Tibial nerve (tissue), 4 donors: Measurements from ENCODE around the gene CA10. TPM values are rescaled to one million over a fixed set of nuclear protein-coding genes. Genes with fewer than 3 reads are reported as not detected.

Experiments
- DNase-seq, 2 donors: peaks; one replicate each; pipeline ENCODE4 v3.0.0-alpha.2; 2019; ENCODE audit warnings: low spot score in 2 of 2
- H3K27ac ChIP-seq, 4 donors: fragments of 200-600 bp; sonication (generic) in 3 of 4; one replicate each; pipeline ENCODE4 v1.5.1; 2017 to 2019; ENCODE audit warnings: mild to moderate bottlenecking in 1 of 4
- H3K27me3 ChIP-seq, 2 donors: fragments of 200-600 bp; sonication (generic) in 1 of 2; one replicate each; pipeline versions ENCODE4 v1.5.1 to v1.6.0; 2017 to 2019
- H3K36me3 ChIP-seq, 3 donors: fragments of 200-600 bp; sonication (generic); one replicate each; pipeline ENCODE4 v1.5.1; 2018 to 2019
- H3K4me1 ChIP-seq, 4 donors: fragments of 200-600 bp; sonication (generic) in 3 of 4; one replicate each; pipeline ENCODE4 v1.5.1; 2017 to 2019
- H3K4me3 ChIP-seq, 4 donors: fragments of 200-600 bp; sonication (generic) in 3 of 4; one replicate each; pipeline ENCODE4 v1.5.1; 2017 to 2019; ENCODE audit warnings: mild to moderate bottlenecking in 1 of 4, moderate library complexity in 1 of 4
- H3K9me3 ChIP-seq, 4 donors: fragments of 200-600 bp; sonication (generic) in 3 of 4; one replicate each; pipeline ENCODE4 v1.5.1; 2017 to 2019
- EP300 ChIP-seq, 2 donors: sonication (generic); formaldehyde crosslinking; IDR thresholded peaks; one replicate each; pipeline ENCODE4 v1.6.1; 2017; ENCODE audit warnings: antibody characterized with exemption in 2 of 2, mild to moderate bottlenecking in 1 of 2
- POLR2A ChIP-seq, 2 donors: fragments of 450-650 bp; IDR thresholded peaks; one replicate each; pipeline ENCODE4 v1.6.1; 2017; ENCODE audit warnings: antibody characterized with exemption in 2 of 2, mild to moderate bottlenecking in 2 of 2, moderate library complexity in 2 of 2
- WGBS, 2 donors: methylation state at CpG; one replicate each; pipeline ENCODE4 v1.1.5; 2018; 5-methylcytosine and 5-hydroxymethylcytosine counted together
- total RNA-seq, 4 donors: library from RNA; depleted of rRNA; stranded (reverse); fragments of >200 nt; gene quantifications; one replicate each; pipeline ENCODE4 v1.1.0, GENCODE V29; 2016
- TF ChIP-seq, protein P1 (sequence below), 5 experiments: fragments of 200-600 bp in 3 of 5; fragments of 450-650 bp in 2 of 5; sonication (generic) in 3 of 5; IDR thresholded peaks; one replicate each; pipeline ENCODE4 v1.5.1; 2016 to 2019; ENCODE audit warnings: antibody characterized with exemption in 5 of 5, mild to moderate bottlenecking in 3 of 5, moderate library complexity in 2 of 5

CA10 gene
- total RNA-seq, 4 donors from 2014 or later = not detected

DNA sequence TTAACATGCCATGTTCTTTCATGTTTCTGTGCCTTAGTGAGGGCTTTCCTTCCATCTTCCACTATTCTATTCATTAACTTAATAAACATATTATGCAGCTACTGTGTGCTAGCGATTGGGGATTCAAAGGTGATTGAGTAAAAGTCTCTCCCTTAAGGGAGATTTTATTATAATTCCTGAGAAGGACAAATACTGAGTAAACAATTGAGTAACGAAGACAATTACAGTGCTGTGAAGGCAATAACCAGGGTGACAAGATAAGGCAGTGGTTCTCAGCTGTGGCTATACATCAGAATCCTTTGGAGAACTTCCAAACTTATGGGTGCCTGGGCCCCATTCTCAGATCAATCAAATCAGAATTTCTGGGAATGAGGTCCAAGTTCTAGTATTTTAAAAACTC lies 353.3 kb downstream of the CA10 start:
- Histone ChIP-seq H3K36me3 (no peaks in the 10 kb centered on the region), H3K9me3 (no peaks in the 10 kb centered on the region), H3K4me3 (no peak overlapping the region), H3K27ac (no peak overlapping the region), H3K27me3 (no peaks in the 10 kb centered on the region), H3K4me1 (no peaks in the 10 kb centered on the region)
- no peak for DNase-seq
- 79 to 81% methylated on average over 2 of the region's 2 CpGs for WGBS, 2 donors
- TF ChIP-seq POLR2A (IDR thresholded peaks at IDR 0.05) = no peak
- TF ChIP-seq, protein P1, sequence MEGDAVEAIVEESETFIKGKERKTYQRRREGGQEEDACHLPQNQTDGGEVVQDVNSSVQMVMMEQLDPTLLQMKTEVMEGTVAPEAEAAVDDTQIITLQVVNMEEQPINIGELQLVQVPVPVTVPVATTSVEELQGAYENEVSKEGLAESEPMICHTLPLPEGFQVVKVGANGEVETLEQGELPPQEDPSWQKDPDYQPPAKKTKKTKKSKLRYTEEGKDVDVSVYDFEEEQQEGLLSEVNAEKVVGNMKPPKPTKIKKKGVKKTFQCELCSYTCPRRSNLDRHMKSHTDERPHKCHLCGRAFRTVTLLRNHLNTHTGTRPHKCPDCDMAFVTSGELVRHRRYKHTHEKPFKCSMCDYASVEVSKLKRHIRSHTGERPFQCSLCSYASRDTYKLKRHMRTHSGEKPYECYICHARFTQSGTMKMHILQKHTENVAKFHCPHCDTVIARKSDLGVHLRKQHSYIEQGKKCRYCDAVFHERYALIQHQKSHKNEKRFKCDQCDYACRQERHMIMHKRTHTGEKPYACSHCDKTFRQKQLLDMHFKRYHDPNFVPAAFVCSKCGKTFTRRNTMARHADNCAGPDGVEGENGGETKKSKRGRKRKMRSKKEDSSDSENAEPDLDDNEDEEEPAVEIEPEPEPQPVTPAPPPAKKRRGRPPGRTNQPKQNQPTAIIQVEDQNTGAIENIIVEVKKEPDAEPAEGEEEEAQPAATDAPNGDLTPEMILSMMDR (IDR thresholded peaks at IDR 0.05) = no peak
- no peak for TF ChIP-seq EP300 (IDR thresholded peaks at IDR 0.05)

DNA sequence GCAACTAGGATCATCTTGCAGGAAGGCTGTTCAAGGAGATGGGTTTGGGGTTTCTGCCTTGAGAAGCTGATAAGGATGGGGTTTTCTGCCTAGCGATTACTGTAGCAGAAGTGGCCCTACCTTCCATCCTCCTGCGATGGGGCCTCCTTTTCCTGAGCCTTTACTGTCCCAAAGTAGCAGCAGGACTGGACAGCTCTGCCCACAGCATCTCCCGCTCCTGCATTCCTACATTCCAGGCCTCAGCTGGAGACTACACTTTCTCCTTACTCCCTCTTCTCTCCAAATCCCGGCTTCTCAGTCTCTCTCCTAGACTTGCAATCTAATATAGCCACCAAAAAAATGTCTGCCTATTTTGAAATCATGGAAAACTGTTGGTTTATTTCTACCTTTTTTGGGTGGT lies 355.4 kb downstream of the CA10 start:
- DNase-seq = no peak
- Histone ChIP-seq H3K27ac (no peak overlapping the region), H3K36me3 (no peaks in the 10 kb centered on the region), H3K4me3 (no peak overlapping the region), H3K27me3 (no peaks in the 10 kb centered on the region), H3K9me3 (no peaks in the 10 kb centered on the region), H3K4me1 (no peaks in the 10 kb centered on the region)
- WGBS, 2 donors = 76 to 81% methylated on average over 4 of the region's 4 CpGs
- TF ChIP-seq, protein P1 (IDR thresholded peaks at IDR 0.05) = no peak
- TF ChIP-seq EP300 (IDR thresholded peaks at IDR 0.05) = no peak
- no peak for TF ChIP-seq POLR2A (IDR thresholded peaks at IDR 0.05)

GRCh38 chr17:51802544-51802943 lies 356.0 kb downstream of the CA10 start:
- WGBS, 2 donors = 45 to 63% methylated on average over 1 of the region's 1 CpG
- Histone ChIP-seq H3K36me3 (no peaks in the 10 kb centered on the region), H3K4me1 (no peaks in the 10 kb centered on the region), H3K9me3 (no peaks in the 10 kb centered on the region), H3K27me3 (no peaks in the 10 kb centered on the region), H3K27ac (no peak overlapping the region), H3K4me3 (no peak overlapping the region)
- DNase-seq = no peak
- TF ChIP-seq EP300 (IDR thresholded peaks at IDR 0.05) = no peak
- no peak for TF ChIP-seq POLR2A (IDR thresholded peaks at IDR 0.05)
- TF ChIP-seq, protein P1 (IDR thresholded peaks at IDR 0.05) = no peak

- TF ChIP-seq EP300 (IDR thresholded peaks at IDR 0.05) = no peak
- no peak for TF ChIP-seq POLR2A (IDR thresholded peaks at IDR 0.05)
- TF ChIP-seq, protein P1 (IDR thresholded peaks at IDR 0.05) = no peak
Measured at GRCh38 chr17:51801626-51802025, 356.9 kb downstream of the CA10 start.

DNA sequence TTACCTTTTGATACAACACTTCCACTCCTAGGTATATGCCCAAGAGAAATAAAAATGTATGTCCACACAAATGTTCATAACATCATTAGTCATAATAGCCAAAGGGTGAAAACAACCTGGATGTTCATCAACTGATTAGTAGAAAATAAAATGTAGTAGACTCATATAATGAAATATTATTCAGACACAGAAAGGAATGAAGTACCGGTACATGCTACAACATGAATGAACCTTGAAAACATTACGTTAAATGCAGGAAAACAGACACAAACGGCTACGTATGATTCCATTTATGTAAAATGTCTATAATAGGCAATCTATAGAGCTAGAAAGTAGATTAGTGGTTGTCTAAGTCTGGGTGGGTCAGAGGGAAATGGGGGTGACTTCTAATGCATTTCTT lies 358.5 kb downstream of the CA10 start:
- Histone ChIP-seq H3K9me3 (no peaks in the 10 kb centered on the region), H3K27me3 (no peaks in the 10 kb centered on the region), H3K4me1 (no peaks in the 10 kb centered on the region), H3K27ac (no peak overlapping the region), H3K36me3 (no peaks in the 10 kb centered on the region), H3K4me3 (no peak overlapping the region)
- WGBS, 2 donors = 91 to 92% methylated on average over 4 of the region's 4 CpGs
- DNase-seq = no peak
- no peak for TF ChIP-seq POLR2A (IDR thresholded peaks at IDR 0.05)
- TF ChIP-seq, protein P1 (IDR thresholded peaks at IDR 0.05) = no peak
- no peak for TF ChIP-seq EP300 (IDR thresholded peaks at IDR 0.05)

More at GRCh38 chr17:51801626-51802025, 356.9 kb downstream of the CA10 start:
- Histone ChIP-seq H3K27ac (no peak overlapping the region), H3K36me3 (no peaks in the 10 kb centered on the region), H3K4me3 (no peak overlapping the region), H3K27me3 (no peaks in the 10 kb centered on the region), H3K9me3 (no peaks in the 10 kb centered on the region), H3K4me1 (no peaks in the 10 kb centered on the region)
- WGBS, 2 donors = 88 to 91% methylated on average over 4 of the region's 4 CpGs
- DNase-seq = no peak
